ENCODE measurements around the gene RIMS1.
A peak's percentile ranks its signal among the peaks of the same experiment; 100 is the strongest.

RIMS1 gene

DNA sequence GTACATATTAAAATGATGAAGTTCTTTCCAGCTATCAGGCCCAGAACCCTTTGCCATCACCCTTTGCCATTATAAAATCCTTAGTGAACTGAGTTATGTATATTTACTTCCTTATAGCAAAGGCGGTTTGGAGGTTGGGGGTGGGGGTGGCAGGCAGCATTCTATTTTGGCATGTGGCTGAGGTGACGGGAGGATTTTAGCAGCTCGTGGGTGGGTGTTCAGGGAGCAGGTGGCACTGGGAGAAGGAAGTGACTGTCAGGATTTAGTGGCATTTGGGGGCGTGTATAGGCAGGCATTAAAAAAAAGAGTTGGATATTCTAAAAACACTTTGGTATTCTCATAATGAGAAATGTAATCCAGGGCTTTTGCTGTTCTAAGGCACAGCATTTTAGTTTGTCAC, 150.7 kb downstream of the RIMS1 start:
- TF ChIP-seq, protein P1, sequence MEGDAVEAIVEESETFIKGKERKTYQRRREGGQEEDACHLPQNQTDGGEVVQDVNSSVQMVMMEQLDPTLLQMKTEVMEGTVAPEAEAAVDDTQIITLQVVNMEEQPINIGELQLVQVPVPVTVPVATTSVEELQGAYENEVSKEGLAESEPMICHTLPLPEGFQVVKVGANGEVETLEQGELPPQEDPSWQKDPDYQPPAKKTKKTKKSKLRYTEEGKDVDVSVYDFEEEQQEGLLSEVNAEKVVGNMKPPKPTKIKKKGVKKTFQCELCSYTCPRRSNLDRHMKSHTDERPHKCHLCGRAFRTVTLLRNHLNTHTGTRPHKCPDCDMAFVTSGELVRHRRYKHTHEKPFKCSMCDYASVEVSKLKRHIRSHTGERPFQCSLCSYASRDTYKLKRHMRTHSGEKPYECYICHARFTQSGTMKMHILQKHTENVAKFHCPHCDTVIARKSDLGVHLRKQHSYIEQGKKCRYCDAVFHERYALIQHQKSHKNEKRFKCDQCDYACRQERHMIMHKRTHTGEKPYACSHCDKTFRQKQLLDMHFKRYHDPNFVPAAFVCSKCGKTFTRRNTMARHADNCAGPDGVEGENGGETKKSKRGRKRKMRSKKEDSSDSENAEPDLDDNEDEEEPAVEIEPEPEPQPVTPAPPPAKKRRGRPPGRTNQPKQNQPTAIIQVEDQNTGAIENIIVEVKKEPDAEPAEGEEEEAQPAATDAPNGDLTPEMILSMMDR (IDR thresholded peaks at IDR 0.05; ENCODE audit: low read depth, low read length, missing control alignments) = no peak
- no peak overlapping the region for H3K4me3 ChIP-seq (ENCODE audit: low read depth, low read length)
- no peak for DNase-seq (ENCODE audit: low read depth)

DNA sequence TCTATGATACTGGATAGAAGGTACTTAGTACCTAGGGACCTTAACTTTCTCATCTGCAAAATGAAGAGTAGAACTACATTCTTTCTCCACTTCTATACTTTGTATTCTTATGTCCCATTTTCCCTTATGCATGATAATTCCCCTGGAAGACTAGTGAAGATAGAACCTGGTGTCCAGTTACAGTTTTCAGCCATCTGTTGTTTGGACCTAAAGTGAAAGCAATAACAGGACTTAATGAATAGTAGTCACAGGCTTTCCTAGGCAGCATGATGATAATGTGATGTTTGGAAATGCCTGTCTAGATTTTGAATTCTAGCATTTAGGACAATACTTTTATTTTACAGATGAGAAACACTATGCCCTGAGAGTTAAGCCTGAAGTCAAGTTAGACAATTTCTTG, 153.8 kb downstream of the RIMS1 start:
- TF ChIP-seq, protein P1 (IDR thresholded peaks at IDR 0.05; ENCODE audit: low read depth, low read length, missing control alignments) = no peak
- DNase-seq (ENCODE audit: low read depth) = no peak
- no peak overlapping the region for H3K4me3 ChIP-seq (ENCODE audit: low read depth, low read length)

DNA sequence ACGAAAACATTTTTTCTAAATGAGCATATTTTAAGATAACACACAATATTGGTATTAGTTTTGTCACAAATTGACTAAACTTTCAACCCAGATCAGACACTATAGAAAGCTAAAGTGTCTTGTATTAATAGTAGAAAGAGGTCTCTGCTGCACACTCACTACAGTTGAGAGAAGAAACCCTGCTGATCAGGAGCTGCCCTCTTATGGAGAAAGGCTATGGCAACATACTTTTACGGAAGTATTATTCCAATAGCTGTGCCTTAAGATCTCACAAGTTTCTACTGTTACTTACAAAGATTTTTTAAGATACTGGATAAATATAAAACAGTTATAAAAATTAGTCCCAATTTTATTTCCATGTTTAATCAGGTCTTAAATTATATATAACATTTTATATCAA, 155.7 kb downstream of the RIMS1 start:
- H3K4me3 ChIP-seq (ENCODE audit: low read depth, low read length) = no peak overlapping the region
- TF ChIP-seq, protein P1 (IDR thresholded peaks at IDR 0.05; ENCODE audit: low read depth, low read length, missing control alignments) = peak; percentile 4
- no peak for DNase-seq (ENCODE audit: low read depth)

DNA sequence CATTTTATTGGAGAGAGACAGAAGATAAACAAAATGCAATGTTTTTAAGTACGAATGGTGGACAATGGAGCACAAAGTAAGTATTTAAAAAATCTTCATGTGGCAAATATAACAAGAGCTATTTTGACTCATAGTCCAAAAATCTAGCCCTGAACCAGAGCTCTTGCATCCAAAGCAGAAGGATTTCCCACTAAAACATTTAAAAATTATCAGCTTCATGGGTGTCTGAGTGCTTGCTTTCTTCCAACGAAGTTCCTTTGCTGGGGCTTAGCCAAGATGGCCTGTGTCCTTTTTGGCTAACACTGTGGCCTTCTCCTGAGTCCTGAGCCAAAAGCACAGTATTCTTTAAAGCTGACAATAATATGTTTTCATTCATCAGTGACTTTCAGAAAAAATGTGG, 161.7 kb downstream of the RIMS1 start:
- no peak overlapping the region for H3K4me3 ChIP-seq (ENCODE audit: low read depth, low read length)
- DNase-seq (ENCODE audit: low read depth) = no peak
- TF ChIP-seq, protein P1 (IDR thresholded peaks at IDR 0.05; ENCODE audit: low read depth, low read length, missing control alignments) = no peak

DNA sequence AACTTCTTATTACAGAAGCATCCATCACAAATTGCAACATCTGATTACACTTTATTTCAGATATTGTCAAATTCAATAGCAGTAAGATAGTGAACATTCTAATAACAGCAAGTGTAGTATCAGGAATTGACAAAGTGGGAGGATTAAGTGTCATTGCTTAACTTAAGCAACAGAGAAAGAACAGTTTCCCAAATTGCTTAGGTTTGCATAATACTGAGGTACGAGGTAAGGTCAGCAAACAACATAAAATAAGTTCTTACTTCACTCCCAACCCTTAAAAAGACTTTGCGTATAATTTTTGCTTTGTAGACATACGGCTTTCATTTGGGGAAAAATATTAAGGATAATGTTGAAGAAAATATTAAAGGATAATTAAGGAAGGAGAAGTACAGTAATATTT, 163.0 kb downstream of the RIMS1 start:
- TF ChIP-seq, protein P1 (IDR thresholded peaks at IDR 0.05; ENCODE audit: low read depth, low read length, missing control alignments) = no peak
- DNase-seq (ENCODE audit: low read depth) = no peak
- H3K4me3 ChIP-seq (ENCODE audit: low read depth, low read length) = no peak overlapping the region

DNA sequence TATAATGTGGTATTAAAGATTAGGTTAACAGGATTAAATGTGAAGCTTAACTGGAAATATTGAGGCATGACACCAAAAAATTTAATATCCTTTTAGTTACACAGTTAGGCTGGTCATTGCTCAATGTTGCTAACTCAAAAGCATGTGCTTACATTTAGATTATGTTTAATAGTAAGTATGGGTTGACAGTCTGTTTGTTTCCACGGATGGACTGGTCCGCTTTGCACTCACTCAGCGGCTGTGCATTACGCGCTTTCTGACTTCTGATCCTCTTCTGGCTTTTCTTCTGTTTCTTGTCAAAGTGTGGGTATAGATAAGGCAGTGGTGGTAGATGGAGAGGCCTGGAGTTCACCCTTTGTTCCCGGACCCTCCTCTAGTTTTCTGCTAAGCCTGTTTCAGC, 174.9 kb downstream of the RIMS1 start:
- no peak overlapping the region for H3K4me3 ChIP-seq (ENCODE audit: low read depth, low read length)
- no peak for DNase-seq (ENCODE audit: low read depth)
- TF ChIP-seq, protein P1 (IDR thresholded peaks at IDR 0.05; ENCODE audit: low read depth, low read length, missing control alignments) = no peak

DNA sequence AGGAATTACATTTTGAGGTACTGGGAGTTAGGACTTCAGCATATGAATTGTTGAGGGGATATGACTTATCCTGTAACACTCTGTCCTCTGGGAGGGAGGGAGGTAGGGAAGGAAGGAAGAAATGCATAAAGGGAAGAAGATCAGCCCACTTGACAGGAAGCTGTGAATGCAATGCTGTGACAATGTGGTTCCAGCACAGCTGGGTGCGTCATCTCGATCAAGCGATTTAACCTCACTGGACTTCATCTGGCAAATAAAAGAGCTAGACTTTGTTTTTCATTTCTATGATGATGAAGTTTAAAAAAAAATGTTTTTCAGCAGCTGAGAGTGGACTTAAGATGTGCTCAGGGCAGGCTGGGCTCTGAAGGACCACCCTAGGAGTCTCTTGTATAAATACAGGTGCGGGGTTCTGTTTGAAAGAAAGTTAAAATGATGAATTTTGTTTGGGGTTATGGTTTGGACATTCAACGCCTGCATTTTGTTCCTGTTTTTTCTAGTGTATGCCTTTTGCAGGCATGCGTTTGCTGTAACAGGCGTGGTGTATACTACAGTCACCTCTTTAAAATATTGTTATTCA, 178.1 kb downstream of the RIMS1 start:
- no peak for DNase-seq (ENCODE audit: low read depth)
- H3K4me3 ChIP-seq (ENCODE audit: low read depth, low read length) = no peak overlapping the region
- TF ChIP-seq, protein P1 (IDR thresholded peaks at IDR 0.05; ENCODE audit: low read depth, low read length, missing control alignments) = no peak
